ENCODE results near the gene METTL27. TPM values are rescaled to one million over a fixed set of nuclear protein-coding genes. Genes with fewer than 3 reads are reported as not detected.
"Not testable (repeated sequence)": the region's sequence is repeated elsewhere in the genome, so short reads cannot be mapped to it uniquely, and the experiment has no call there.

The METTL27 gene
- total RNA-seq, 1 donor from 2014 or later, result 1.6 TPM

GRCh38 chr7:73822319-73823173, 19.8 kb downstream of the METTL27 start:
- H3K9me3 ChIP-seq (ENCODE audit: control insufficient read depth in 3 of 3, low read length in 3 of 3), result no peaks in the 10 kb centered on the region
- H3K27ac ChIP-seq (ENCODE audit: low read depth, low read length), result no peak overlapping the region
- H3K27me3 ChIP-seq (ENCODE audit: control insufficient read depth in 3 of 3, insufficient read depth in 3 of 3, low read length in 3 of 3), result no peaks in the 10 kb centered on the region
- H3K36me3 ChIP-seq (ENCODE audit: control insufficient read depth in 3 of 3, insufficient read depth in 3 of 3, low read length in 3 of 3), result no peaks in the 10 kb centered on the region
- peaks cover 3 to 4% (median 3%) of the 10 kb centered on the region in 3 donors for H3K4me1 ChIP-seq (ENCODE audit: control insufficient read depth in 3 of 3, insufficient read depth in 3 of 3, low read length in 3 of 3)
- no peak overlapping the region for H3K4me3 ChIP-seq (ENCODE audit: low read length in 3 of 3)
- no peak overlapping the region for H3K9ac ChIP-seq (ENCODE audit: low read depth in 1 of 3, low read length in 3 of 3)

- not testable (repeated sequence) for H3K4me1 ChIP-seq (ENCODE audit: control insufficient read depth in 3 of 3, insufficient read depth in 3 of 3, low read length in 3 of 3); H3K4me3 ChIP-seq (ENCODE audit: low read length in 3 of 3); H3K36me3 ChIP-seq (ENCODE audit: control insufficient read depth in 3 of 3, insufficient read depth in 3 of 3, low read length in 3 of 3); H3K27ac ChIP-seq (ENCODE audit: low read depth, low read length); H3K27me3 ChIP-seq (ENCODE audit: control insufficient read depth in 3 of 3, insufficient read depth in 3 of 3, low read length in 3 of 3); H3K9me3 ChIP-seq (ENCODE audit: control insufficient read depth in 3 of 3, low read length in 3 of 3); H3K9ac ChIP-seq (ENCODE audit: low read depth in 1 of 3, low read length in 3 of 3)
These were observed 20.6 kb downstream of the METTL27 start for GRCh38 chr7:73821597-73822285.

- Histone ChIP-seq H3K27me3 (ENCODE audit: control insufficient read depth in 3 of 3, insufficient read depth in 3 of 3, low read length in 3 of 3) (no peaks in the 10 kb centered on the region), H3K36me3 (ENCODE audit: control insufficient read depth in 3 of 3, insufficient read depth in 3 of 3, low read length in 3 of 3) (no peaks in the 10 kb centered on the region), H3K9ac (ENCODE audit: low read depth in 1 of 3, low read length in 3 of 3) (no peak overlapping the region), H3K4me3 (ENCODE audit: low read length in 3 of 3) (no peak overlapping the region), H3K4me1 (ENCODE audit: control insufficient read depth in 3 of 3, insufficient read depth in 3 of 3, low read length in 3 of 3) (no peaks in the 10 kb centered on the region), H3K27ac (ENCODE audit: low read depth, low read length) (no peak overlapping the region), H3K9me3 (ENCODE audit: control insufficient read depth in 3 of 3, low read length in 3 of 3) (no peaks in the 10 kb centered on the region)
These were observed 22.3 kb downstream of the METTL27 start for GRCh38 chr7:73820013-73820412.

- no peaks in the 10 kb centered on the region for H3K9me3 ChIP-seq (ENCODE audit: control insufficient read depth in 3 of 3, low read length in 3 of 3)
- H3K36me3 ChIP-seq (ENCODE audit: control insufficient read depth in 3 of 3, insufficient read depth in 3 of 3, low read length in 3 of 3), result no peaks in the 10 kb centered on the region
- H3K4me1 ChIP-seq (ENCODE audit: control insufficient read depth in 3 of 3, insufficient read depth in 3 of 3, low read length in 3 of 3), result no peaks in the 10 kb centered on the region
- H3K9ac ChIP-seq (ENCODE audit: low read depth in 1 of 3, low read length in 3 of 3), result no peak overlapping the region
- H3K4me3 ChIP-seq (ENCODE audit: low read length in 3 of 3), result no peak overlapping the region
- no peak overlapping the region for H3K27ac ChIP-seq (ENCODE audit: low read depth, low read length)
- H3K27me3 ChIP-seq (ENCODE audit: control insufficient read depth in 3 of 3, insufficient read depth in 3 of 3, low read length in 3 of 3), result no peaks in the 10 kb centered on the region
These were observed 25.2 kb downstream of the METTL27 start for GRCh38 chr7:73817121-73817520.

- H3K4me1 ChIP-seq (ENCODE audit: control insufficient read depth in 3 of 3, insufficient read depth in 3 of 3, low read length in 3 of 3), result no peaks in the 10 kb centered on the region
- H3K27me3 ChIP-seq (ENCODE audit: control insufficient read depth in 3 of 3, insufficient read depth in 3 of 3, low read length in 3 of 3), result peaks cover 0 to 4% (median 3%) of the 10 kb centered on the region in 3 donors
- no peak overlapping the region for H3K27ac ChIP-seq (ENCODE audit: low read depth, low read length)
- H3K9ac ChIP-seq (ENCODE audit: low read depth in 1 of 3, low read length in 3 of 3), result no peak overlapping the region
- H3K9me3 ChIP-seq (ENCODE audit: control insufficient read depth in 3 of 3, low read length in 3 of 3), result no peaks in the 10 kb centered on the region
- no peak overlapping the region for H3K4me3 ChIP-seq (ENCODE audit: low read length in 3 of 3)
- H3K36me3 ChIP-seq (ENCODE audit: control insufficient read depth in 3 of 3, insufficient read depth in 3 of 3, low read length in 3 of 3), result no peaks in the 10 kb centered on the region
These were observed 26.9 kb downstream of the METTL27 start for GRCh38 chr7:73815436-73815835.

GRCh38 chr7:73812996-73813395, 29.3 kb downstream of the METTL27 start:
- Histone ChIP-seq H3K27me3 (ENCODE audit: control insufficient read depth in 3 of 3, insufficient read depth in 3 of 3, low read length in 3 of 3) (peaks cover 0 to 8% (median 3%) of the 10 kb centered on the region in 3 donors), H3K9ac (ENCODE audit: low read depth in 1 of 3, low read length in 3 of 3) (no peak overlapping the region), H3K27ac (ENCODE audit: low read depth, low read length) (no peak overlapping the region), H3K36me3 (ENCODE audit: control insufficient read depth in 3 of 3, insufficient read depth in 3 of 3, low read length in 3 of 3) (no peaks in the 10 kb centered on the region), H3K4me3 (ENCODE audit: low read length in 3 of 3) (no peak overlapping the region), H3K4me1 (ENCODE audit: control insufficient read depth in 3 of 3, insufficient read depth in 3 of 3, low read length in 3 of 3) (no peaks in the 10 kb centered on the region), H3K9me3 (ENCODE audit: control insufficient read depth in 3 of 3, low read length in 3 of 3) (no peaks in the 10 kb centered on the region)

GRCh38 chr7:73811760-73812168, 30.6 kb downstream of the METTL27 start:
- Histone ChIP-seq H3K27me3 (ENCODE audit: control insufficient read depth in 3 of 3, insufficient read depth in 3 of 3, low read length in 3 of 3) (peaks cover 0 to 8% (median 3%) of the 10 kb centered on the region in 3 donors), H3K9ac (ENCODE audit: low read depth in 1 of 3, low read length in 3 of 3) (no peak overlapping the region), H3K36me3 (ENCODE audit: control insufficient read depth in 3 of 3, insufficient read depth in 3 of 3, low read length in 3 of 3) (no peaks in the 10 kb centered on the region), H3K4me1 (ENCODE audit: control insufficient read depth in 3 of 3, insufficient read depth in 3 of 3, low read length in 3 of 3) (no peaks in the 10 kb centered on the region), H3K9me3 (ENCODE audit: control insufficient read depth in 3 of 3, low read length in 3 of 3) (no peaks in the 10 kb centered on the region), H3K4me3 (ENCODE audit: low read length in 3 of 3) (no peak overlapping the region), H3K27ac (ENCODE audit: low read depth, low read length) (no peak overlapping the region)

- no peak overlapping the region for H3K27ac ChIP-seq (ENCODE audit: low read depth, low read length)
- peaks cover 0 to 8% (median 3%) of the 10 kb centered on the region in 3 donors for H3K27me3 ChIP-seq (ENCODE audit: control insufficient read depth in 3 of 3, insufficient read depth in 3 of 3, low read length in 3 of 3)
- H3K36me3 ChIP-seq (ENCODE audit: control insufficient read depth in 3 of 3, insufficient read depth in 3 of 3, low read length in 3 of 3), result no peaks in the 10 kb centered on the region
- no peaks in the 10 kb centered on the region for H3K4me1 ChIP-seq (ENCODE audit: control insufficient read depth in 3 of 3, insufficient read depth in 3 of 3, low read length in 3 of 3)
- no peak overlapping the region for H3K9ac ChIP-seq (ENCODE audit: low read depth in 1 of 3, low read length in 3 of 3)
- H3K9me3 ChIP-seq (ENCODE audit: control insufficient read depth in 3 of 3, low read length in 3 of 3), result no peaks in the 10 kb centered on the region
- H3K4me3 ChIP-seq (ENCODE audit: low read length in 3 of 3), result no peak overlapping the region
These were observed 31.3 kb downstream of the METTL27 start for GRCh38 chr7:73810998-73811360.

GRCh38 chr7:73809467-73809951, 32.8 kb downstream of the METTL27 start:
- Histone ChIP-seq H3K27ac (ENCODE audit: low read depth, low read length) (no peak overlapping the region), H3K9me3 (ENCODE audit: control insufficient read depth in 3 of 3, low read length in 3 of 3) (no peaks in the 10 kb centered on the region), H3K36me3 (ENCODE audit: control insufficient read depth in 3 of 3, insufficient read depth in 3 of 3, low read length in 3 of 3) (no peaks in the 10 kb centered on the region), H3K4me1 (ENCODE audit: control insufficient read depth in 3 of 3, insufficient read depth in 3 of 3, low read length in 3 of 3) (no peaks in the 10 kb centered on the region), H3K4me3 (ENCODE audit: low read length in 3 of 3) (no peak overlapping the region), H3K27me3 (ENCODE audit: control insufficient read depth in 3 of 3, insufficient read depth in 3 of 3, low read length in 3 of 3) (peaks cover 0 to 8% (median 3%) of the 10 kb centered on the region in 3 donors), H3K9ac (ENCODE audit: low read depth in 1 of 3, low read length in 3 of 3) (no peak overlapping the region)

- no peak overlapping the region for H3K27ac ChIP-seq (ENCODE audit: low read depth, low read length)
- no peaks in the 10 kb centered on the region for H3K9me3 ChIP-seq (ENCODE audit: control insufficient read depth in 3 of 3, low read length in 3 of 3)
- no peaks in the 10 kb centered on the region for H3K36me3 ChIP-seq (ENCODE audit: control insufficient read depth in 3 of 3, insufficient read depth in 3 of 3, low read length in 3 of 3)
- H3K9ac ChIP-seq (ENCODE audit: low read depth in 1 of 3, low read length in 3 of 3), result no peak overlapping the region
- H3K4me1 ChIP-seq (ENCODE audit: control insufficient read depth in 3 of 3, insufficient read depth in 3 of 3, low read length in 3 of 3), result no peaks in the 10 kb centered on the region
- no peak overlapping the region for H3K4me3 ChIP-seq (ENCODE audit: low read length in 3 of 3)
- peaks cover 0 to 2% (median 0%) of the 10 kb centered on the region in 3 donors for H3K27me3 ChIP-seq (ENCODE audit: control insufficient read depth in 3 of 3, insufficient read depth in 3 of 3, low read length in 3 of 3)
These were observed 39.9 kb downstream of the METTL27 start for GRCh38 chr7:73802459-73802858.
